Esophagus muscularis mucosa (tissue), 4 donors: ENCODE results near the gene NODAL. TPM values are rescaled to one million over a fixed set of nuclear protein-coding genes. Genes with fewer than 3 reads are reported as not detected.
A peak's percentile ranks its signal among the peaks of the same experiment; 100 is the strongest.

Experiments used
- DNase-seq: peaks from one replicate; pipeline ENCODE4 v3.0.0-alpha.2; 2017; ENCODE audit errors: extremely low spot score
- H3K27ac ChIP-seq, 4 donors: fragments of 200-600 bp; sonication (generic); replicated peaks in 1 of 4; 1 replicate in 3 of 4; 2 replicates in 1 of 4; pipeline ENCODE4 v1.5.1; 2016 to 2019; ENCODE audit warnings: mild to moderate bottlenecking in 1 of 4
- H3K27me3 ChIP-seq, 4 donors: fragments of 200-600 bp; sonication (generic); one replicate each; pipeline versions ENCODE4 v1.5.1 to v1.6.0; 2016 to 2019
- H3K36me3 ChIP-seq, 4 donors: fragments of 200-600 bp; sonication (generic); one replicate each; pipeline ENCODE4 v1.5.1; 2016 to 2019
- H3K4me1 ChIP-seq, 4 donors: fragments of 200-600 bp; sonication (generic); one replicate each; pipeline ENCODE4 v1.5.1; 2016 to 2019
- H3K4me3 ChIP-seq, 4 donors: fragments of 200-600 bp; sonication (generic); 1 replicate in 2 of 4; 2 replicates in 2 of 4; pipeline ENCODE4 v1.5.1; 2016 to 2019; ENCODE audit warnings: mild to moderate bottlenecking in 4 of 4, moderate library complexity in 1 of 4
- H3K9me3 ChIP-seq, 4 donors: fragments of 200-600 bp; sonication (generic); 1 replicate in 3 of 4; 2 replicates in 1 of 4; pipeline ENCODE4 v1.5.1; 2016 to 2019
- CTCF ChIP-seq, 3 experiments: fragments of 200-600 bp in 2 of 3; fragments of 450-650 bp in 1 of 3; sonication (generic) in 2 of 3; IDR thresholded peaks; one replicate each; pipeline ENCODE4 v1.5.1; 2017 to 2019; ENCODE audit warnings: antibody characterized with exemption in 3 of 3, mild to moderate bottlenecking in 2 of 3, moderate library complexity in 1 of 3
- EP300 ChIP-seq: sonication (generic); formaldehyde crosslinking; IDR thresholded peaks from one replicate; pipeline ENCODE4 v1.6.1; 2017; ENCODE audit warnings: antibody characterized with exemption
- POLR2A ChIP-seq: fragments of 450-650 bp; IDR thresholded peaks from one replicate; pipeline ENCODE4 v1.6.1; 2017; ENCODE audit warnings: antibody characterized with exemption, moderate library complexity, mild to moderate bottlenecking, low read depth
- POLR2AphosphoS5 ChIP-seq, 2 donors: sonication (generic); formaldehyde crosslinking; IDR thresholded peaks; one replicate each; pipeline ENCODE4 v1.6.1; 2017; ENCODE audit warnings: antibody characterized with exemption in 2 of 2
- WGBS: methylation state at CpG from one replicate; pipeline ENCODE4 v1.1.5; 2018; 5-methylcytosine and 5-hydroxymethylcytosine counted together
- intact Hi-C: fragments of 100-400 bp; cut with DNase I; formaldehyde crosslinking; loops from one replicate; pipeline ENCODE4 v1.15.1; 2023
- total RNA-seq, 4 donors: library from RNA; depleted of rRNA; stranded (reverse); fragments of >200 nt; gene quantifications; one replicate each; pipeline versions ENCODE4 v1.1.0 to v1.2.1, GENCODE V29; 2016

Gene NODAL
- total RNA-seq, 4 donors from 2014 or later, result not detected

GRCh38 chr10:70481831-70482530 is 40.5 kb upstream of the NODAL start:
- no peaks in the 10 kb centered on the region for H3K9me3 ChIP-seq
- WGBS, result 44% methylated on average over 7 of the region's 7 CpGs
- no peak overlapping the region for H3K4me3 ChIP-seq
- DNase-seq, result no peak
- H3K27ac ChIP-seq, result peak overlapping the region; percentile 57 to 86 (median 66)
- H3K27me3 ChIP-seq, result no peaks in the 10 kb centered on the region
- H3K36me3 ChIP-seq, result no peaks in the 10 kb centered on the region
- H3K4me1 ChIP-seq, result peaks cover 61 to 74% (median 69%) of the 10 kb centered on the region in 4 donors
- TF ChIP-seq CTCF (IDR thresholded peaks at IDR 0.05) (peak in 1 of 3 experiments; percentile 6), POLR2A (no peak), POLR2AphosphoS5 (IDR thresholded peaks at IDR 0.05) (peak; percentile 49 to 78)
- intact Hi-C loops, result no loop called here

- Histone ChIP-seq H3K36me3 (no peaks in the 10 kb centered on the region), H3K27me3 (no peaks in the 10 kb centered on the region), H3K4me1 (peaks cover 61 to 74% (median 69%) of the 10 kb centered on the region in 4 donors), H3K9me3 (no peaks in the 10 kb centered on the region), H3K4me3 (no peak overlapping the region), H3K27ac (peak overlapping the region in 3 of 4 donors; percentile 76 to 86 (median 78))
- no peak for TF ChIP-seq POLR2A
- TF ChIP-seq CTCF (IDR thresholded peaks at IDR 0.05), result no peak
- no peak for TF ChIP-seq EP300
- TF ChIP-seq POLR2AphosphoS5 (IDR thresholded peaks at IDR 0.05), result no peak
- 97% methylated on average over 5 of the region's 9 CpGs for WGBS
- intact Hi-C loops, result no loop called here
- DNase-seq, result no peak
These were observed 39.6 kb upstream of the NODAL start for GRCh38 chr10:70481105-70481504.

GRCh38 chr10:70480239-70480861 is 38.9 kb upstream of the NODAL start:
- no peaks in the 10 kb centered on the region for H3K36me3 ChIP-seq
- no peak for DNase-seq
- H3K27me3 ChIP-seq, result no peaks in the 10 kb centered on the region
- H3K4me1 ChIP-seq, result peaks cover 61 to 67% (median 66%) of the 10 kb centered on the region in 4 donors
- WGBS, result 75% methylated on average over 7 of the region's 9 CpGs
- intact Hi-C loops, result no loop called here
- peak overlapping the region; percentile 69 to 90 (median 76) for H3K4me3 ChIP-seq
- peak overlapping the region; percentile 76 to 86 (median 82) for H3K27ac ChIP-seq
- no peak for TF ChIP-seq POLR2AphosphoS5 (IDR thresholded peaks at IDR 0.05)
- TF ChIP-seq POLR2A, result no peak
- TF ChIP-seq CTCF (IDR thresholded peaks at IDR 0.05), result no peak
- no peak for TF ChIP-seq EP300
- no peaks in the 10 kb centered on the region for H3K9me3 ChIP-seq

GRCh38 chr10:70479626-70480238 is 38.3 kb upstream of the NODAL start:
- Histone ChIP-seq H3K27me3 (no peaks in the 10 kb centered on the region), H3K27ac (peak overlapping the region; percentile 76 to 86 (median 82)), H3K4me3 (peak overlapping the region; percentile 69 to 90 (median 76)), H3K36me3 (no peaks in the 10 kb centered on the region), H3K9me3 (no peaks in the 10 kb centered on the region), H3K4me1 (peaks cover 61 to 66% (median 65%) of the 10 kb centered on the region in 4 donors)
- TF ChIP-seq POLR2AphosphoS5 (IDR thresholded peaks at IDR 0.05), result no peak
- TF ChIP-seq POLR2A, result no peak
- TF ChIP-seq EP300, result no peak
- TF ChIP-seq CTCF (IDR thresholded peaks at IDR 0.05), result no peak
- DNase-seq, result no peak
- intact Hi-C loops, result loop anchor here (5.0 kb wide), 1 partner anchor 33 kb away; no protein-coding TSS in a partner anchor
- 71% methylated on average over 6 of the region's 8 CpGs for whole genome bisulfite sequencing
